AG04449 (cell line): ENCODE measurements around the gene CHCHD4.
"Not testable (repeated sequence)": the region's sequence is repeated elsewhere in the genome, so short reads cannot be mapped to it uniquely, and the experiment has no call there.

Experiments
- CTCF ChIA-PET: fragments of 350-600 bp; formaldehyde crosslinking; extraction: SDS; loops from one replicate; lab custom pipeline; 2021; ENCODE audit warnings: antibody characterized with exemption; lab: Yijun Ruan, JAX
- POLR2A ChIA-PET: fragments of 400-600, 350-600 bp; formaldehyde crosslinking; extraction: SDS; loops from one replicate; lab custom pipeline; 2020; ENCODE audit warnings: antibody characterized with exemption, inconsistent platforms; lab: Yijun Ruan, JAX
- DNase-seq: peaks from one replicate; pipeline ENCODE4 v3.0.0-alpha.2; 2010; ENCODE audit warnings: low read depth, low spot score
- H3K4me3 ChIP-seq: 2 replicates; pipeline ENCODE4 v1.5.1; 2011; ENCODE audit warnings: low read depth, mild to moderate bottlenecking, control low read depth, low read length
- CTCF ChIP-seq: IDR thresholded peaks from one replicate; pipeline ENCODE4 v1.5.1; 2011; ENCODE audit warnings: mild to moderate bottlenecking, moderate library complexity, low read length, control low read depth, inconsistent platforms; ENCODE audit not compliant: insufficient read depth; ENCODE audit errors: missing control alignments

Gene CHCHD4

GRCh38 chr3:14118400-14119381 lies 6.0 kb downstream of the CHCHD4 start:
- no peak for TF ChIP-seq CTCF
- no peak overlapping the region for H3K4me3 ChIP-seq
- POLR2A ChIA-PET = no interaction called here
- no peak for DNase-seq
- CTCF ChIA-PET = interaction anchor here (1.4 kb wide), 1 partner anchor 222 kb away, joined by 7 read pairs; no protein-coding TSS in a partner anchor

- ChIA-PET CTCF (interaction anchor here (4.7 kb wide), 1 partner anchor 460 kb away, joined by 18 read pairs; no protein-coding TSS in a partner anchor), POLR2A (no interaction called here)
- DNase-seq = no peak
- no peak for TF ChIP-seq CTCF
- no peak overlapping the region for H3K4me3 ChIP-seq
Measured at GRCh38 chr3:14117468-14118399, 6.9 kb downstream of the CHCHD4 start.

DNA sequence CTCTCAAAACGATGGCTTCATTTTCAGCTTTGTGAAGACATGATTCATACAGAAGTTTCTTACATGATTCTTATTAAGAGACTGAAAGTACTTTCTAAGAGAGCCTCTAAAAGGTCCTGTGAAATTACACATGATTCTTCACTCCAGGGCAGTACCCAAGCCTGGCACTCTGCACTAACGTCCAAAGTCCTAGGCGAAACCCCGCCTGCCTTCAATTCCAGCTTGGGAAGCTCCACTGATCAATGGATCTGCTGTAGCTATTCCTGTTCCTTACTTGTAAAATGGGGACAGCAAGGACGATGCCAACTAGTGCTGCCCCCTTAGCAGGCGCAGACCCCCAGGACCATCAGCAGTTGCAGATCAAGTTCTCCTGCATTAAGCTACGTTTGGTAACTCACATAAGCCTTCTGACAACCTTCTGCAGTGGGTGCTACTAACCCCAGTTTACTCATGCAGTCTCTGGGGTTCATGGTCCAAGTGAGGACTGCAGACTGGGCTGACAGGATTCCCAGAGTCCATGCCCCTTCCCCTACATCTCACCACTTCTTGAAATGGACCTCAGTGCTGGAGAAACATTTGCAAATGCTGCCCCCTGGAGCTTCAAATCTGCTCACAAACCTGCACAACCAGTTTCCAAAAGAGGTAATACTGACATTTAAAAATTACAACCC lies 10.6 kb downstream of the CHCHD4 start:
- no peak overlapping the region for H3K4me3 ChIP-seq
- POLR2A ChIA-PET = interaction anchor here (0.7 kb wide), 1 partner anchor 11 kb away, joined by 3 read pairs; the partner anchor contains the start of genes CHCHD4 and TMEM43
- no peak for DNase-seq
- no peak for TF ChIP-seq CTCF
- CTCF ChIA-PET = interaction anchor here (0.6 to 4.7 kb wide), 5 partner anchors 10 to 457 kb away, joined by 3 to 62 read pairs (median 8); no protein-coding TSS in a partner anchor

- DNase-seq = no peak
- ChIA-PET POLR2A (no interaction called here), CTCF (interaction anchor here (1.9 kb wide), 1 partner anchor 214 kb away, joined by 8 read pairs; no protein-coding TSS in a partner anchor)
- TF ChIP-seq CTCF = no peak
- no peak overlapping the region for H3K4me3 ChIP-seq
Measured at GRCh38 chr3:14110699-14111098, 14.0 kb downstream of the CHCHD4 start.

DNA sequence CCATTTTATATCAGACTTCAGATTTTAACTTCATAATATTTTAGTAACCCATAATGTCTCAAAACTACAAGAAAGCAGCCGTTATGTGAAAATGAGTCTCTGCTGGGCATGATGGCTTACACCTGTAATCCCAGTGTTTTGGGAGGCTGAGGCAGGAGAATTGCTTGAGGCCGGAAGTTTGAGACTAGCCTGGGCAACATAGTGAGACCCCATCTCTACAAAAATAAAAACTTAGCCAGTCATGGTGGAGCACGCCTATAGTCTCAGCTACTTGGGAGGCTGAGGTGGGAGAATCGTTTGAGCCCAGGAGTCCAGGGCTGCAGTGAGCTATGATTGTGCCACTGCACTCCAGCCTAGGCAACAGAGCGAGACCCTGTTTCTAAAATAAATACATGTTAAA lies 14.8 kb downstream of the CHCHD4 start:
- DNase-seq, CTCF ChIA-PET, H3K4me3 ChIP-seq, POLR2A ChIA-PET: not testable (repeated sequence)
